Measurements from ENCODE around the gene VARS1.

DNA sequence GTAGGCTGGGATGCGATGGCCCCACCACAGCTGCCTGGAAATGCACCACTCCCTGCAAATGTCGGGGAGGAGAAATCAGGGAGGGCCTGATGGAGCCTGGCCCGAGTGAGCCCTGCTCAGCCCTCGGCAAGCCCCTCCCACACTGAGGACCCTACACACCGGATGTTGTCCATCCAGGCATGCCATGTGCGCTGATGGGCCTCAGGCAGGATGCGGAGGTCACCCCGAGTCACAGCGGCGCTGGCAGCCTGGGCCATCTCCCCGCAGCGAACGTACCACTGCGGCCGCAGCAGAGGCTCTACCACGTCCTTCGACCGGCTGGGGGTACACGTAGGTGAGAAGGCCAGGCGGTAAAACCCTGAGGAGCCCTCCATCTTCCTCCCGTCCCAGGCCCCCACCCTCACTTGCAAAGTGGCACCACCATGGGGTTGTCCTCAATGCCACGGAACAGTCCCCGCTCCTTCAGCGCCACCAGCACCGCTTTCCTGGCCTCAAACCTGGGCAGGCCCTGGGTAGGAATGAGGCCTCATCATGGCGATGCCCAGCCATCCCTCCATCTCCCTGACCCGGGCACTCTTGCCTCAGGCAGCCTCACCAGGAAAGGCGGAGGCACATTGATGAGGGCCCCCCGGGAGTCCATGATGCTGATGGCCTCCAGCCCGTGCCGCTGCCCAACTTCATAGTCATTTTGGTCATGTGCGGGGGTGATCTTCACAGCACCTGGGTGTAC, 13.3 kb downstream of the VARS1 start:
- TF ChIP-seq MAFK (IDR thresholded peaks at IDR 0.05; ENCODE audit: low read depth, low read length) (no peak), POLR2A (IDR thresholded peaks at IDR 0.05; ENCODE audit: low read depth, low read length) (no peak), RFX5 (IDR thresholded peaks at IDR 0.05; ENCODE audit: low read depth, low read length) (no peak), CEBPB (IDR thresholded peaks at IDR 0.05; ENCODE audit: low read depth, low read length) (no peak), RCOR1 (IDR thresholded peaks at IDR 0.05; ENCODE audit: insufficient replicate concordance, low read length) (no peak), MXI1 (IDR thresholded peaks at IDR 0.05; ENCODE audit: borderline replicate concordance, low read depth, low read length) (no peak)
- TF ChIP-seq, protein P1, sequence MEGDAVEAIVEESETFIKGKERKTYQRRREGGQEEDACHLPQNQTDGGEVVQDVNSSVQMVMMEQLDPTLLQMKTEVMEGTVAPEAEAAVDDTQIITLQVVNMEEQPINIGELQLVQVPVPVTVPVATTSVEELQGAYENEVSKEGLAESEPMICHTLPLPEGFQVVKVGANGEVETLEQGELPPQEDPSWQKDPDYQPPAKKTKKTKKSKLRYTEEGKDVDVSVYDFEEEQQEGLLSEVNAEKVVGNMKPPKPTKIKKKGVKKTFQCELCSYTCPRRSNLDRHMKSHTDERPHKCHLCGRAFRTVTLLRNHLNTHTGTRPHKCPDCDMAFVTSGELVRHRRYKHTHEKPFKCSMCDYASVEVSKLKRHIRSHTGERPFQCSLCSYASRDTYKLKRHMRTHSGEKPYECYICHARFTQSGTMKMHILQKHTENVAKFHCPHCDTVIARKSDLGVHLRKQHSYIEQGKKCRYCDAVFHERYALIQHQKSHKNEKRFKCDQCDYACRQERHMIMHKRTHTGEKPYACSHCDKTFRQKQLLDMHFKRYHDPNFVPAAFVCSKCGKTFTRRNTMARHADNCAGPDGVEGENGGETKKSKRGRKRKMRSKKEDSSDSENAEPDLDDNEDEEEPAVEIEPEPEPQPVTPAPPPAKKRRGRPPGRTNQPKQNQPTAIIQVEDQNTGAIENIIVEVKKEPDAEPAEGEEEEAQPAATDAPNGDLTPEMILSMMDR (conservative IDR thresholded peaks at IDR 0.05; ENCODE audit: low read depth, low read length): no peak

All from IMR-90 (cell line).